ENCODE measurements around the gene HTRA1. TPM values are rescaled to one million over a fixed set of nuclear protein-coding genes. Genes with fewer than 3 reads are reported as not detected.

HTRA1 gene
- total and polyA plus RNA-seq, 3 experiments from 2014 or later: 0.13 to 0.56 TPM; not detected in 1

GRCh38 chr10:122445469-122445868, 15.9 kb upstream of the HTRA1 start:
- CTCF ChIA-PET: interaction anchor here (0.9 kb wide), 1 partner anchor 13 kb away, joined by 3 read pairs; no protein-coding TSS in a partner anchor
- DNase-seq: no peak
- Histone ChIP-seq H3K27me3 (ENCODE audit: insufficient read depth, low read length, poor library complexity, severe bottlenecking) (no peaks in the 10 kb centered on the region), H3K27ac (ENCODE audit: low read depth, low read length) (no peak overlapping the region), H3K4me1 (ENCODE audit: insufficient read depth, low read length) (no peaks in the 10 kb centered on the region), H3K4me3 (ENCODE audit: low read length) (no peak overlapping the region), H3K9me3 (ENCODE audit: low read length) (no peaks in the 10 kb centered on the region), H3K36me3 (ENCODE audit: insufficient read depth, low read length) (no peaks in the 10 kb centered on the region)
- Mint-ChIP-seq H3K4me3 (no peak overlapping the region), H3K27ac (no peak overlapping the region), H3K27me3 (peaks cover 11 to 19% of the 10 kb centered on the region in 2 donors), H3K36me3 (no peaks in the 10 kb centered on the region), H3K4me1 (no peaks in the 10 kb centered on the region), H3K9me3 (peaks cover 0 to 1% (median under 1%) of the 10 kb centered on the region in 5 donors)
- POLR2A ChIA-PET: no interaction called here

- H3K27me3 ChIP-seq (ENCODE audit: insufficient read depth, low read length, poor library complexity, severe bottlenecking): no peaks in the 10 kb centered on the region
- no peak for DNase-seq
- no peak overlapping the region for H3K27ac ChIP-seq (ENCODE audit: low read depth, low read length)
- H3K9me3 Mint-ChIP-seq: no peaks in the 10 kb centered on the region
- H3K36me3 ChIP-seq (ENCODE audit: insufficient read depth, low read length): no peaks in the 10 kb centered on the region
- ChIA-PET CTCF (interaction anchor here (0.9 kb wide), 1 partner anchor 13 kb away, joined by 3 read pairs; no protein-coding TSS in a partner anchor), POLR2A (no interaction called here)
- no peak overlapping the region for H3K4me3 Mint-ChIP-seq
- peaks cover 15 to 24% of the 10 kb centered on the region in 2 donors for H3K27me3 Mint-ChIP-seq
- H3K4me1 Mint-ChIP-seq: no peaks in the 10 kb centered on the region
- no peaks in the 10 kb centered on the region for H3K9me3 ChIP-seq (ENCODE audit: low read length)
- no peaks in the 10 kb centered on the region for H3K36me3 Mint-ChIP-seq
- H3K4me1 ChIP-seq (ENCODE audit: insufficient read depth, low read length): no peaks in the 10 kb centered on the region
- H3K4me3 ChIP-seq (ENCODE audit: low read length): no peak overlapping the region
- H3K27ac Mint-ChIP-seq: peak overlapping the region in 1 of 8 donors; percentile 14
Measured at GRCh38 chr10:122445904-122446303, 15.4 kb upstream of the HTRA1 start.

- H3K9me3 ChIP-seq (ENCODE audit: low read length): no peaks in the 10 kb centered on the region
- no peak overlapping the region for H3K27ac ChIP-seq (ENCODE audit: low read depth, low read length)
- Mint-ChIP-seq H3K27me3 (peaks cover 19 to 29% of the 10 kb centered on the region in 2 donors), H3K9me3 (no peaks in the 10 kb centered on the region), H3K36me3 (peaks cover 0 to 3% (median 0%) of the 10 kb centered on the region in 3 donors), H3K4me1 (no peaks in the 10 kb centered on the region), H3K4me3 (no peak overlapping the region), H3K27ac (peak overlapping the region in 1 of 8 donors; percentile 69)
- ChIA-PET POLR2A (no interaction called here), CTCF (interaction anchor here (0.9 kb wide), 1 partner anchor 27 kb away, joined by 3 read pairs; no protein-coding TSS in a partner anchor)
- no peak overlapping the region for H3K4me3 ChIP-seq (ENCODE audit: low read length)
- DNase-seq: no peak
- H3K36me3 ChIP-seq (ENCODE audit: insufficient read depth, low read length): no peaks in the 10 kb centered on the region
- H3K4me1 ChIP-seq (ENCODE audit: insufficient read depth, low read length): no peaks in the 10 kb centered on the region
- no peaks in the 10 kb centered on the region for H3K27me3 ChIP-seq (ENCODE audit: insufficient read depth, low read length, poor library complexity, severe bottlenecking)
Measured at GRCh38 chr10:122446668-122447423, 14.5 kb upstream of the HTRA1 start.

- H3K27me3 Mint-ChIP-seq: peaks cover 19 to 37% of the 10 kb centered on the region in 2 donors
- no peak for DNase-seq
- Histone ChIP-seq H3K27ac (ENCODE audit: low read depth, low read length) (no peak overlapping the region), H3K9me3 (ENCODE audit: low read length) (no peaks in the 10 kb centered on the region), H3K4me3 (ENCODE audit: low read length) (no peak overlapping the region), H3K36me3 (ENCODE audit: insufficient read depth, low read length) (no peaks in the 10 kb centered on the region), H3K4me1 (ENCODE audit: insufficient read depth, low read length) (no peaks in the 10 kb centered on the region), H3K27me3 (ENCODE audit: insufficient read depth, low read length, poor library complexity, severe bottlenecking) (no peaks in the 10 kb centered on the region)
- CTCF ChIA-PET: no interaction called here
- peaks cover 0 to 10% (median 2%) of the 10 kb centered on the region in 3 donors for H3K36me3 Mint-ChIP-seq
- no peaks in the 10 kb centered on the region for H3K9me3 Mint-ChIP-seq
- no peaks in the 10 kb centered on the region for H3K4me1 Mint-ChIP-seq
- POLR2A ChIA-PET: no interaction called here
- H3K4me3 Mint-ChIP-seq: no peak overlapping the region
- peak overlapping the region in 1 of 8 donors; percentile 9 for H3K27ac Mint-ChIP-seq
Measured at GRCh38 chr10:122448600-122448999, 12.8 kb upstream of the HTRA1 start.

- no peak overlapping the region for H3K27ac ChIP-seq (ENCODE audit: low read depth, low read length)
- H3K4me3 ChIP-seq (ENCODE audit: low read length): no peak overlapping the region
- POLR2A ChIA-PET: no interaction called here
- H3K36me3 ChIP-seq (ENCODE audit: insufficient read depth, low read length): no peaks in the 10 kb centered on the region
- no peaks in the 10 kb centered on the region for H3K4me1 ChIP-seq (ENCODE audit: insufficient read depth, low read length)
- Mint-ChIP-seq H3K27ac (no peak overlapping the region), H3K4me1 (no peaks in the 10 kb centered on the region), H3K27me3 (peaks cover 19 to 39% of the 10 kb centered on the region in 2 donors), H3K4me3 (no peak overlapping the region), H3K36me3 (peaks cover 0 to 10% (median 2%) of the 10 kb centered on the region in 3 donors), H3K9me3 (no peaks in the 10 kb centered on the region)
- H3K9me3 ChIP-seq (ENCODE audit: low read length): no peaks in the 10 kb centered on the region
- no peaks in the 10 kb centered on the region for H3K27me3 ChIP-seq (ENCODE audit: insufficient read depth, low read length, poor library complexity, severe bottlenecking)
- CTCF ChIA-PET: interaction anchor here (1.4 kb wide), 1 partner anchor 14 kb away, joined by 3 read pairs; no protein-coding TSS in a partner anchor
- no peak for DNase-seq
Measured at GRCh38 chr10:122449153-122449552, 12.2 kb upstream of the HTRA1 start.

- no peak for DNase-seq
- no peak overlapping the region for H3K4me3 Mint-ChIP-seq
- no peak overlapping the region for H3K4me3 ChIP-seq (ENCODE audit: low read length)
- ChIA-PET POLR2A (no interaction called here), CTCF (interaction anchor here (1.1 to 1.4 kb wide), 2 partner anchors 15 to 115 kb away, joined by 3 read pairs; no protein-coding TSS in a partner anchor)
- no peaks in the 10 kb centered on the region for H3K4me1 ChIP-seq (ENCODE audit: insufficient read depth, low read length)
- H3K36me3 ChIP-seq (ENCODE audit: insufficient read depth, low read length): no peaks in the 10 kb centered on the region
- H3K27ac ChIP-seq (ENCODE audit: low read depth, low read length): no peak overlapping the region
- peak overlapping the region in 1 of 8 donors; percentile 7 for H3K27ac Mint-ChIP-seq
- no peaks in the 10 kb centered on the region for H3K4me1 Mint-ChIP-seq
- peaks cover 0 to 10% (median 2%) of the 10 kb centered on the region in 3 donors for H3K36me3 Mint-ChIP-seq
- no peaks in the 10 kb centered on the region for H3K9me3 Mint-ChIP-seq
- peaks cover 29 to 45% of the 10 kb centered on the region in 2 donors for H3K27me3 Mint-ChIP-seq
- H3K9me3 ChIP-seq (ENCODE audit: low read length): no peaks in the 10 kb centered on the region
- no peaks in the 10 kb centered on the region for H3K27me3 ChIP-seq (ENCODE audit: insufficient read depth, low read length, poor library complexity, severe bottlenecking)
Measured at GRCh38 chr10:122450353-122450990, 10.9 kb upstream of the HTRA1 start.

GRCh38 chr10:122454071-122454470, 7.3 kb upstream of the HTRA1 start:
- no peak for DNase-seq
- no peak overlapping the region for H3K27ac Mint-ChIP-seq
- peaks cover 0 to 10% (median 2%) of the 10 kb centered on the region in 3 donors for H3K36me3 Mint-ChIP-seq
- CTCF ChIA-PET: no interaction called here
- Histone ChIP-seq H3K36me3 (ENCODE audit: insufficient read depth, low read length) (no peaks in the 10 kb centered on the region), H3K9me3 (ENCODE audit: low read length) (no peaks in the 10 kb centered on the region), H3K27me3 (ENCODE audit: insufficient read depth, low read length, poor library complexity, severe bottlenecking) (peaks cover 15% of the 10 kb centered on the region), H3K4me3 (ENCODE audit: low read length) (no peak overlapping the region), H3K4me1 (ENCODE audit: insufficient read depth, low read length) (no peaks in the 10 kb centered on the region), H3K27ac (ENCODE audit: low read depth, low read length) (no peak overlapping the region)
- H3K4me3 Mint-ChIP-seq: no peak overlapping the region
- peaks cover 48 to 67% of the 10 kb centered on the region in 2 donors for H3K27me3 Mint-ChIP-seq
- H3K9me3 Mint-ChIP-seq: no peaks in the 10 kb centered on the region
- POLR2A ChIA-PET: no interaction called here
- H3K4me1 Mint-ChIP-seq: peaks cover 0 to 1% (median 0%) of the 10 kb centered on the region in 3 donors

- Histone ChIP-seq H3K4me3 (ENCODE audit: low read length) (no peak within 1 kb of the TSS), H3K9me3 (ENCODE audit: low read length) (no peaks in the 10 kb centered on the region), H3K27ac (ENCODE audit: low read depth, low read length) (no peak within 1 kb of the TSS), H3K27me3 (ENCODE audit: insufficient read depth, low read length, poor library complexity, severe bottlenecking) (peaks cover 21% of the 10 kb centered on the region), H3K36me3 (ENCODE audit: insufficient read depth, low read length) (no peaks in the 10 kb centered on the region), H3K4me1 (ENCODE audit: insufficient read depth, low read length) (no peaks in the 10 kb centered on the region)
- peaks cover 0 to 10% (median 2%) of the 10 kb centered on the region in 3 donors for H3K36me3 Mint-ChIP-seq
- ChIA-PET CTCF (interaction anchor here (0.9 kb wide), 1 partner anchor 111 kb away, joined by 4 read pairs; no protein-coding TSS in a partner anchor), POLR2A (no interaction called here)
- H3K4me1 Mint-ChIP-seq: peaks cover 0 to 4% (median 2%) of the 10 kb centered on the region in 3 donors
- peaks cover 52 to 68% of the 10 kb centered on the region in 2 donors for H3K27me3 Mint-ChIP-seq
- no peak within 1 kb of the TSS for H3K27ac Mint-ChIP-seq
- H3K9me3 Mint-ChIP-seq: no peaks in the 10 kb centered on the region
- no peak within 1 kb of the TSS for H3K4me3 Mint-ChIP-seq
- no peak for DNase-seq
Measured at GRCh38 chr10:122454603-122455080, 6.7 kb upstream of the HTRA1 start, which contains the start of gene ARMS2. TSS of gene ARMS2 (plus strand) at chr10:122454653. CDS start at chr10:122454728, 75 bp downstream.

Measured in CD8-positive, alpha-beta memory T cell (primary cell).